Lower leg skin (tissue), 4 donors: ENCODE results near the gene MAP3K19. TPM values are rescaled to one million over a fixed set of nuclear protein-coding genes. Genes with fewer than 3 reads are reported as not detected.

Experiments used
- DNase-seq, 2 donors: peaks; one replicate each; pipeline ENCODE4 v3.0.0-alpha.2; 2019; ENCODE audit warnings: low spot score in 2 of 2
- H3K4me3 ChIP-seq: fragments of 200-600 bp; sonication (generic); 2 replicates; pipeline ENCODE4 v1.5.1; 2017; ENCODE audit warnings: mild to moderate bottlenecking, low read depth; ENCODE audit not compliant: poor library complexity, severe bottlenecking
- CTCF ChIP-seq, 3 donors: fragments of 450-650 bp; IDR thresholded peaks; one replicate each; pipeline ENCODE4 v1.5.1; 2016; ENCODE audit warnings: antibody characterized with exemption in 3 of 3, mild to moderate bottlenecking in 3 of 3, moderate library complexity in 2 of 3
- POLR2A ChIP-seq, 2 donors: fragments of 450-650 bp; IDR thresholded peaks; one replicate each; pipeline ENCODE4 v1.6.1; 2016 to 2017; ENCODE audit warnings: antibody characterized with exemption in 2 of 2, mild to moderate bottlenecking in 1 of 2, moderate library complexity in 1 of 2
- WGBS, 2 donors: methylation state at CpG; one replicate each; pipeline ENCODE4 v1.1.5; 2018; 5-methylcytosine and 5-hydroxymethylcytosine counted together
- intact Hi-C: fragments of 100-400 bp; cut with DNase I; formaldehyde crosslinking; loops from one replicate; pipeline ENCODE4 v1.15.0; 2023; ENCODE audit warnings: low total_unique reads
- total RNA-seq, 4 donors: library from RNA; depleted of rRNA; stranded (reverse); fragments of >200 nt; gene quantifications; one replicate each; pipeline ENCODE4 v1.1.0, GENCODE V29; 2016

MAP3K19 gene
- total RNA-seq, 4 donors from 2014 or later, result not detected

- TF ChIP-seq POLR2A (IDR thresholded peaks at IDR 0.05) (no peak), CTCF (IDR thresholded peaks at IDR 0.05) (no peak)
- no peak for DNase-seq
- intact Hi-C loops, result no loop called here
- WGBS, 2 donors, result 83 to 86% methylated on average over 2 of the region's 2 CpGs
- H3K4me3 ChIP-seq, result no peak overlapping the region
Observed at GRCh38 chr2:134943540-134943939, 103.7 kb downstream of the MAP3K19 start.

DNA sequence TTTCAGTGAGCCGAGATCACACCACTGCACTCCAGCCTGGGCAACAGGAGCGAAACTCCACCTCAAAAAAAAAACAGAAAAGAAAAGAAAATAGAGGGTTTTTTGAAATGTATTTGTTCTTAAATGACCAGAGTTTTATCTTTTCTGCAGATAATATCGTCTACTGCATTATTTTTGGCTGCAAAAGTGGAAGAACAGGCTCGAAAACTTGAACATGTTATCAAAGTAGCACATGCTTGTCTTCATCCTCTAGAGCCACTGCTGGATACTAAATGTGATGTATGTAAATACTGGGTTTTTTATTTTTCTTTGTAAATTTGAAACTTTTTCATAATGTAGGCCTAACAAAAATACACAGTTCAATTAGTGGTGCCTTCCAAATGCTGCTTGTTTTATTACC is 110.6 kb downstream of the MAP3K19 start:
- no peak overlapping the region for H3K4me3 ChIP-seq
- TF ChIP-seq POLR2A (IDR thresholded peaks at IDR 0.05), result no peak
- TF ChIP-seq CTCF (IDR thresholded peaks at IDR 0.05), result no peak
- WGBS, 2 donors, result 49 to 62% methylated on average over 4 of the region's 4 CpGs
- no peak for DNase-seq
- intact Hi-C loops, result no loop called here

GRCh38 chr2:134934641-134935040 is 112.6 kb downstream of the MAP3K19 start:
- DNase-seq, result no peak
- TF ChIP-seq CTCF (IDR thresholded peaks at IDR 0.05) (no peak), POLR2A (IDR thresholded peaks at IDR 0.05) (no peak)
- 20 to 29% methylated on average over 1 of the region's 1 CpG for WGBS, 2 donors
- H3K4me3 ChIP-seq, result no peak overlapping the region
- intact Hi-C loops, result no loop called here

GRCh38 chr2:134934150-134934549 is 113.1 kb downstream of the MAP3K19 start:
- intact Hi-C loops, result no loop called here
- no peak for DNase-seq
- TF ChIP-seq CTCF (IDR thresholded peaks at IDR 0.05) (no peak), POLR2A (IDR thresholded peaks at IDR 0.05) (no peak)
- WGBS, 2 donors, result 58 to 68% methylated on average over 2 of the region's 2 CpGs
- no peak overlapping the region for H3K4me3 ChIP-seq

- H3K4me3 ChIP-seq, result no peak overlapping the region
- TF ChIP-seq POLR2A (IDR thresholded peaks at IDR 0.05), result no peak
- no peak for TF ChIP-seq CTCF (IDR thresholded peaks at IDR 0.05)
- intact Hi-C loops, result no loop called here
- 94 to 98% methylated on average over 1 of the region's 1 CpG for WGBS, 2 donors
- DNase-seq, result no peak
Observed at GRCh38 chr2:134933732-134934131, 113.5 kb downstream of the MAP3K19 start.

DNA sequence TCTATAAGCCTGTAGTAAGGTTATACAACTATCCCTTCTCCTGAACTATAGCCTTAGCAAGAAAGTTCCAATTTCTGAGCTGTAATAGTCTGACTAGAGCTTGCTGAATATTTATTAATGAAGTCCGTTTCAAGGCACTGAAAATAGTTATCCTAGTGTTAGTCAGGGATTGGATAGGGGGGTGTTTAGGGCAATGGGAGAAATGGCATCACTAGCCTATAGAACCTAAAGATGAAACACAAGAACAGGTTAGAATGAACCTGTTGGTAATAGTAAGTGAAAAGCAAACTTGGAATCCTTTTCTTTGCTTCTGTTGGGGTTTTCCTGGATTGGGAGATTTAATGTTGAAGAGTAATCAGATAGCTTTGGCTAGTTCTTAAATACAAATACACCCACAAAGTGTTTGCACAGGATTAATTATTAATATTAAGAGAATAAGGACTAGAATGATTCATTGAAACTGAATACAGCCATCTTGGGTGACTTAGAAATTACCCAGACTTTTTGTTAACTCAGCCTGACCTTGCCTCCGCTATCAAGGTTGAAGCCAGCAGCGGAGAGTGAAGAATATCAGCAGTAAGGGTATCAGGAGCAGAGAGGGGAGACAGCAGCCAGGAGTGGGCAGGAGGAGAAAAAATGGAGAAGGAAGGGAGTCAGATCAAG is 114.3 kb downstream of the MAP3K19 start:
- TF ChIP-seq CTCF (IDR thresholded peaks at IDR 0.05), result no peak
- intact Hi-C loops, result no loop called here
- DNase-seq, result no peak
- WGBS, 2 donors, result 90 to 98% methylated on average over 3 of the region's 3 CpGs
- H3K4me3 ChIP-seq, result no peak overlapping the region
